HG03097 (cell line): ENCODE results near the gene SLC1A2.

ENCODE experiments used
- ATAC-seq: cut with Tn5 transposase; IDR thresholded peaks from one replicate; pipeline ENCODE4 v1.9.1; 2021; ENCODE audit not compliant: unreplicated experiment, low FRiP score

Gene SLC1A2

GRCh38 chr11:35354644-35355043 lies 64.7 kb downstream of the SLC1A2 start:
- no peak for ATAC-seq

- no peak for ATAC-seq
Measured at GRCh38 chr11:35352077-35352888, 67.1 kb downstream of the SLC1A2 start.

GRCh38 chr11:35349897-35350296 lies 69.5 kb downstream of the SLC1A2 start:
- ATAC-seq, result no peak

- ATAC-seq, result no peak
Measured at GRCh38 chr11:35348898-35349687, 70.3 kb downstream of the SLC1A2 start.

- ATAC-seq, result no peak
Measured at GRCh38 chr11:35347921-35348331, 71.4 kb downstream of the SLC1A2 start.

GRCh38 chr11:35347173-35347878 lies 72.0 kb downstream of the SLC1A2 start:
- ATAC-seq, result no peak

GRCh38 chr11:35346472-35347156 lies 72.7 kb downstream of the SLC1A2 start:
- ATAC-seq, result no peak

GRCh38 chr11:35344681-35345574 lies 74.4 kb downstream of the SLC1A2 start:
- no peak for ATAC-seq

GRCh38 chr11:35343033-35343598 lies 76.2 kb downstream of the SLC1A2 start:
- peak; percentile 51 for ATAC-seq

GRCh38 chr11:35340715-35341114 lies 78.6 kb downstream of the SLC1A2 start:
- ATAC-seq, result no peak

- ATAC-seq, result no peak
Measured at GRCh38 chr11:35340071-35340470, 79.3 kb downstream of the SLC1A2 start.

GRCh38 chr11:35338921-35339320 lies 80.4 kb downstream of the SLC1A2 start:
- no peak for ATAC-seq

- ATAC-seq, result no peak
Measured at GRCh38 chr11:35337914-35338305, 81.4 kb downstream of the SLC1A2 start.

GRCh38 chr11:35337136-35337913 lies 82.0 kb downstream of the SLC1A2 start:
- no peak for ATAC-seq

GRCh38 chr11:35336726-35337125 lies 82.6 kb downstream of the SLC1A2 start:
- ATAC-seq, result no peak

- ATAC-seq, result no peak
Measured at GRCh38 chr11:35335226-35335625, 84.1 kb downstream of the SLC1A2 start.

- ATAC-seq, result peak; percentile 72
Measured at GRCh38 chr11:35334385-35335090, 84.8 kb downstream of the SLC1A2 start.

- no peak for ATAC-seq
Measured at GRCh38 chr11:35332524-35332923, 86.8 kb downstream of the SLC1A2 start.
